Measurements from ENCODE around the gene GALR1. TPM values are rescaled to one million over a fixed set of nuclear protein-coding genes. Genes with fewer than 3 reads are reported as not detected.

Gene GALR1
- total RNA-seq, 4 donors from 2014 or later, result 0.27 to 0.83 TPM; not detected in 2

GRCh38 chr18:77218642-77219041 lies 31.0 kb upstream of the GALR1 start:
- H3K4me3 ChIP-seq, result no peak overlapping the region
- no peaks in the 10 kb centered on the region for H3K36me3 ChIP-seq
- no peaks in the 10 kb centered on the region for H3K4me1 ChIP-seq
- TF ChIP-seq CTCF (IDR thresholded peaks at IDR 0.05) (no peak), POLR2A (IDR thresholded peaks at IDR 0.05) (no peak)
- H3K27ac ChIP-seq, result no peak overlapping the region
- no peak for DNase-seq
- H3K9me3 ChIP-seq, result no peaks in the 10 kb centered on the region
- no peaks in the 10 kb centered on the region for H3K27me3 ChIP-seq

- DNase-seq, result no peak
- Histone ChIP-seq H3K9me3 (no peaks in the 10 kb centered on the region), H3K4me3 (no peak overlapping the region), H3K36me3 (no peaks in the 10 kb centered on the region), H3K27me3 (no peaks in the 10 kb centered on the region), H3K4me1 (no peaks in the 10 kb centered on the region), H3K27ac (no peak overlapping the region)
- no peak for TF ChIP-seq CTCF (IDR thresholded peaks at IDR 0.05)
- TF ChIP-seq POLR2A (IDR thresholded peaks at IDR 0.05), result no peak
Measured at GRCh38 chr18:77220726-77221125, 28.9 kb upstream of the GALR1 start.

- Histone ChIP-seq H3K9me3 (no peaks in the 10 kb centered on the region), H3K4me3 (no peak overlapping the region), H3K27ac (no peak overlapping the region), H3K4me1 (no peaks in the 10 kb centered on the region), H3K36me3 (no peaks in the 10 kb centered on the region), H3K27me3 (no peaks in the 10 kb centered on the region)
- TF ChIP-seq POLR2A (IDR thresholded peaks at IDR 0.05) (no peak), CTCF (IDR thresholded peaks at IDR 0.05) (no peak)
- no peak for DNase-seq
Measured at GRCh38 chr18:77222464-77222863, 27.2 kb upstream of the GALR1 start.

- Histone ChIP-seq H3K4me1 (no peaks in the 10 kb centered on the region), H3K36me3 (no peaks in the 10 kb centered on the region), H3K27ac (no peak overlapping the region), H3K9me3 (no peaks in the 10 kb centered on the region), H3K4me3 (no peak overlapping the region), H3K27me3 (no peaks in the 10 kb centered on the region)
- no peak for TF ChIP-seq CTCF (IDR thresholded peaks at IDR 0.05)
- TF ChIP-seq POLR2A (IDR thresholded peaks at IDR 0.05), result no peak
- no peak for DNase-seq
Measured at GRCh38 chr18:77223221-77223639, 26.4 kb upstream of the GALR1 start.

- Histone ChIP-seq H3K27ac (no peak overlapping the region), H3K4me3 (no peak overlapping the region), H3K9me3 (no peaks in the 10 kb centered on the region), H3K36me3 (no peaks in the 10 kb centered on the region), H3K4me1 (no peaks in the 10 kb centered on the region), H3K27me3 (no peaks in the 10 kb centered on the region)
- TF ChIP-seq CTCF (IDR thresholded peaks at IDR 0.05) (no peak), POLR2A (IDR thresholded peaks at IDR 0.05) (no peak)
- no peak for DNase-seq
Measured at GRCh38 chr18:77223653-77224052, 26.0 kb upstream of the GALR1 start.

- Histone ChIP-seq H3K9me3 (no peaks in the 10 kb centered on the region), H3K4me3 (no peak overlapping the region), H3K27me3 (no peaks in the 10 kb centered on the region), H3K27ac (no peak overlapping the region), H3K4me1 (no peaks in the 10 kb centered on the region), H3K36me3 (no peaks in the 10 kb centered on the region)
- TF ChIP-seq POLR2A (IDR thresholded peaks at IDR 0.05) (no peak), CTCF (IDR thresholded peaks at IDR 0.05) (no peak)
- DNase-seq, result no peak
Measured at GRCh38 chr18:77230645-77231044, 19.0 kb upstream of the GALR1 start.

All from Peyer's patch (tissue), 4 donors.